ENCODE data around the gene INO80D.
"Not testable (repeated sequence)": the region's sequence is repeated elsewhere in the genome, so short reads cannot be mapped to it uniquely, and the experiment has no call there.

Gene INO80D

GRCh38 chr2:206083602-206084438 lies 2.2 kb downstream of the INO80D start:
- DNase-seq, result no peak

- no peak for DNase-seq
Measured at GRCh38 chr2:206082298-206082843, 3.6 kb downstream of the INO80D start.

GRCh38 chr2:206080927-206081326 lies 5.0 kb downstream of the INO80D start:
- DNase-seq, result no peak

GRCh38 chr2:206079699-206080465 lies 6.1 kb downstream of the INO80D start:
- DNase-seq, result no peak

GRCh38 chr2:206077879-206078278 lies 8.1 kb downstream of the INO80D start:
- not testable (repeated sequence) for DNase-seq

- DNase-seq, result no peak
Measured at GRCh38 chr2:206075113-206075512, 10.9 kb downstream of the INO80D start.

- DNase-seq, result no peak
Measured at GRCh38 chr2:206071807-206072206, 14.2 kb downstream of the INO80D start.

- no peak for DNase-seq
Measured at GRCh38 chr2:206069417-206069816, 16.6 kb downstream of the INO80D start.

GRCh38 chr2:206068207-206068606 lies 17.8 kb downstream of the INO80D start:
- no peak for DNase-seq

- DNase-seq, result no peak
Measured at GRCh38 chr2:206064077-206064476, 21.9 kb downstream of the INO80D start.

GRCh38 chr2:206063635-206064034 lies 22.3 kb downstream of the INO80D start:
- DNase-seq, result no peak

GRCh38 chr2:206062724-206063123 lies 23.2 kb downstream of the INO80D start:
- DNase-seq, result no peak

- no peak for DNase-seq
Measured at GRCh38 chr2:206056286-206056685, 29.7 kb downstream of the INO80D start.

GRCh38 chr2:206054952-206055351 lies 31.0 kb downstream of the INO80D start:
- DNase-seq, result no peak

- no peak for DNase-seq
Measured at GRCh38 chr2:206051912-206052311, 34.1 kb downstream of the INO80D start.

- DNase-seq, result no peak
Measured at GRCh38 chr2:206049392-206049791, 36.6 kb downstream of the INO80D start.

- no peak for DNase-seq
Measured at GRCh38 chr2:206045251-206045650, 40.7 kb downstream of the INO80D start.

- no peak for DNase-seq
Measured at GRCh38 chr2:206040525-206040924, 45.4 kb downstream of the INO80D start.

GRCh38 chr2:206035393-206035792 lies 50.6 kb downstream of the INO80D start:
- not testable (repeated sequence) for DNase-seq

GRCh38 chr2:206033452-206033851 lies 52.5 kb downstream of the INO80D start:
- DNase-seq, result not testable (repeated sequence)

GRCh38 chr2:206031950-206032567 lies 53.9 kb downstream of the INO80D start:
- no peak for DNase-seq

- DNase-seq, result no peak
Measured at GRCh38 chr2:206031162-206031784, 54.7 kb downstream of the INO80D start.

- no peak for DNase-seq
Measured at GRCh38 chr2:206028101-206028500, 57.9 kb downstream of the INO80D start.

Data from NCI-H226 (cell line).